Heart right ventricle (tissue), 16 donors: Measurements from ENCODE around the gene GAL. TPM values are rescaled to one million over a fixed set of nuclear protein-coding genes. Genes with fewer than 3 reads are reported as not detected.

Source experiments
- ATAC-seq, 8 donors: fragments of 200-7000 bp; cut with Tn5 transposase; one replicate each; pipeline ENCODE4 v1.9.1; 2020; ENCODE audit warnings: mild to moderate bottlenecking in 8 of 8, moderate library complexity in 8 of 8, moderate number of reproducible peaks in 1 of 8
- DNase-seq, 2 donors: peaks; one replicate each; pipeline ENCODE4 v3.0.0-alpha.2; 2020
- H3K27ac ChIP-seq, 10 donors: fragments of 200-600 bp; sonication (generic) in 2 of 10; one replicate each; pipeline versions ENCODE4 v1.5.0 to v1.8.0; 2020 to 2022; ENCODE audit warnings: mild to moderate bottlenecking in 3 of 10
- H3K27me3 ChIP-seq, 7 donors: fragments of 200-600 bp; one replicate each; pipeline ENCODE4 v1.8.0; 2021 to 2022; ENCODE audit warnings: mild to moderate bottlenecking in 2 of 7
- H3K36me3 ChIP-seq, 9 donors: fragments of 200-600 bp; sonication (generic) in 1 of 9; one replicate each; pipeline versions ENCODE4 v1.5.0 to v1.8.0; 2020 to 2022; ENCODE audit warnings: mild to moderate bottlenecking in 2 of 9
- H3K4me1 ChIP-seq, 9 donors: fragments of 200-600 bp; sonication (generic) in 1 of 9; one replicate each; pipeline versions ENCODE4 v1.5.0 to v1.8.0; 2020 to 2022; ENCODE audit warnings: mild to moderate bottlenecking in 4 of 9
- H3K4me3 ChIP-seq, 10 donors: fragments of 200-600 bp; sonication (generic) in 2 of 10; one replicate each; pipeline versions ENCODE4 v1.5.0 to v1.8.0; 2020 to 2022; ENCODE audit warnings: mild to moderate bottlenecking in 7 of 10, moderate library complexity in 2 of 10
- H3K9me3 ChIP-seq, 11 donors: fragments of 200-600 bp in 10 of 11; sonication (generic) in 2 of 11; one replicate each; pipeline versions ENCODE4 v1.5.0 to v1.8.0; 2013 to 2022; ENCODE audit warnings: mild to moderate bottlenecking in 2 of 11, control low read depth in 1 of 11, moderate library complexity in 1 of 11
- CTCF ChIP-seq, 9 donors: fragments of 200-600 bp; sonication (generic) in 2 of 9; IDR thresholded peaks; one replicate each; pipeline versions ENCODE4 v1.5.0 to v1.8.0; 2021 to 2022; ENCODE audit warnings: antibody characterized with exemption in 9 of 9, mild to moderate bottlenecking in 5 of 9, moderate library complexity in 1 of 9
- WGBS, 2 donors: extraction: QIAGEN DNeasy Blood & Tissue Kit; methylation state at CpG; one replicate each; pipeline ENCODE4 v1.1.7; 2013; ENCODE audit warnings: inconsistent platforms in 1 of 2; 5-methylcytosine and 5-hydroxymethylcytosine counted together
- intact Hi-C, 10 donors: fragments of 100-400 bp; cut with DNase I; formaldehyde crosslinking; loops; one replicate each; pipeline versions ENCODE4 v1.11.1 to v1.14.2; 2022
- polyA plus RNA-seq, 2 donors: library from polyadenylated mRNA; stranded (reverse); fragments of 200-250 nt; gene quantifications; one replicate each; pipeline ENCODE4 v1.2.3, GENCODE V29; 2013
- total RNA-seq, 10 donors: library from RNA; stranded (reverse); fragmentation: NEBNext Ultra II Directional in 3 of 10; extraction: Animal tissue kit (Norgen Biotek cat#: 25700) in 3 of 10; gene quantifications; one replicate each; pipeline versions ENCODE4 v1.2.1 to v1.2.4, GENCODE V29; 2021 to 2023
- donor health status: Arrhythmogenic right ventricular cardiomyopathy.
- donor health status: ischemic (EF 13 %, LVEDD 7.1; RV severe dilation, severe dysfunction).
- donor health status: healthy with polysubstance abuse.
- donor health status: DM: no; HTN: yes; CAD: no.
- donor health status: DM: no; HTN: no; CAD: no.
- donor health status: ischemic (EF 25% LVEDD 6.9; RV normal size, moderate dysfunction).
- donor health status: ischemic (EF 25% LVEDD 5.7; RV mildly dilated, moderate dysfunction).
- donor health status: healthy.
- donor health status: DM: yes; HTN: yes; CAD: no.
- donor health status: Ischemic cardiomyopathy.
- donor health status: ischemic (EF 35%, LVEDD 5.7; RV mildly dilated, moderate dysfunction).
- donor health status: nonischemic (EF 11% LVEDD 7.7; RV severe dilation, severe dysfunction).
- donor health status: DM: yes; HTN: yes; CAD: no.
- donor health status: PGD.
- donor health status: ischemic (EF 29% LVEDD 5.4; RV normal size, mild dysfunction).
- donor health status: nonischemic (EF 23%, LVEDD 6.1; RV moderate dilation, normal function).

The GAL gene
- total and polyA plus RNA-seq, 12 donors: 0.42 to 2.9 (median 1.1) TPM; not detected in 8

- Histone ChIP-seq H3K4me3 (no peak overlapping the region), H3K9me3 (no peaks in the 10 kb centered on the region), H3K27ac (peak overlapping the region in 1 of 10 donors; percentile 27), H3K36me3 (no peaks in the 10 kb centered on the region), H3K27me3 (no peaks in the 10 kb centered on the region), H3K4me1 (peaks cover 0 to 30% (median 0%) of the 10 kb centered on the region in 9 donors)
- 86 to 88% methylated on average over 6 of the region's 6 CpGs for WGBS, 2 donors
- no peak for TF ChIP-seq CTCF (IDR thresholded peaks at IDR 0.05)
- intact Hi-C loops: no loop called here
- ATAC-seq (no peak), DNase-seq (no peak)
Measured at GRCh38 chr11:68735646-68736045, 51.3 kb downstream of the GAL start.

Other genes with a start within 250 kb of the GAL start
- 10 to 100 TPM; 75.8 to 98.1 (median 83.6) TPM for gene PPP6R3, start 223.8 kb upstream of the GAL start, total RNA-seq
- gene PPP6R3, start 223.8 kb upstream of the GAL start, polyA plus RNA-seq: 10 to 100 TPM; 18.4 to 35.3 TPM
- 1 to 10 TPM in 3 of 10 donors, under 1 TPM in 6, not detected in 1; 0.30 to 2.6 (median 0.64) TPM for gene TESMIN, start 67.0 kb downstream of the GAL start, total RNA-seq
- gene TESMIN, start 67.0 kb downstream of the GAL start, polyA plus RNA-seq: under 1 TPM in 1 of 2 donors, not detected in 1; 0.13 TPM
- gene CPT1A, start 157.4 kb downstream of the GAL start, total RNA-seq: 10 to 100 TPM; 28.8 to 84.4 (median 48.3) TPM
- gene CPT1A, start 157.4 kb downstream of the GAL start, polyA plus RNA-seq: 10 to 100 TPM; 18.8 to 22.8 TPM
- 100 to 1,000 TPM in 4 of 10 donors, 10 to 100 TPM in 6; 63.2 to 138 (median 96.7) TPM for gene MRPL21, start 219.3 kb downstream of the GAL start, total RNA-seq
- 100 to 1,000 TPM; 139 to 186 TPM for gene MRPL21, start 219.3 kb downstream of the GAL start, polyA plus RNA-seq
- 10 to 100 TPM in 8 of 10 donors, 1 to 10 TPM in 2; 9.0 to 17.7 (median 12.1) TPM for gene IGHMBP2, start 219.3 kb downstream of the GAL start, total RNA-seq
- 10 to 100 TPM in 1 of 2 donors, 1 to 10 TPM in 1; 9.1 to 24.3 TPM for gene IGHMBP2, start 219.3 kb downstream of the GAL start, polyA plus RNA-seq